Breast epithelium (tissue), 4 donors: ENCODE results near the gene GPHB5. TPM values are rescaled to one million over a fixed set of nuclear protein-coding genes. Genes with fewer than 3 reads are reported as not detected.
"Not testable (repeated sequence)": the region's sequence is repeated elsewhere in the genome, so short reads cannot be mapped to it uniquely, and the experiment has no call there.

Source experiments
- DNase-seq, 2 donors: peaks; one replicate each; pipeline ENCODE4 v3.0.0-alpha.2; 2019; ENCODE audit warnings: low spot score in 2 of 2
- H3K27ac ChIP-seq, 2 donors: fragments of 200-600 bp; sonication (generic) in 1 of 2; one replicate each; pipeline ENCODE4 v1.5.1; 2016 to 2019; ENCODE audit warnings: mild to moderate bottlenecking in 1 of 2
- H3K27me3 ChIP-seq, 2 donors: fragments of 200-600 bp; sonication (generic) in 1 of 2; one replicate each; pipeline versions ENCODE4 v1.5.1 to v1.6.0; 2017 to 2019; ENCODE audit warnings: control low read depth in 1 of 2, mild to moderate bottlenecking in 1 of 2
- H3K36me3 ChIP-seq: fragments of 200-600 bp; one replicate; pipeline ENCODE4 v1.5.1; 2019
- H3K4me1 ChIP-seq, 2 donors: fragments of 200-600 bp; sonication (generic); one replicate each; pipeline ENCODE4 v1.5.1; 2016 to 2019; ENCODE audit warnings: control low read depth in 1 of 2
- H3K4me3 ChIP-seq, 3 donors: fragments of 200-600 bp; sonication (generic); 1 replicate in 2 of 3; 2 replicates in 1 of 3; pipeline ENCODE4 v1.5.1; 2016 to 2019; ENCODE audit warnings: mild to moderate bottlenecking in 3 of 3, moderate library complexity in 2 of 3
- H3K9me3 ChIP-seq, 2 donors: fragments of 200-600 bp; sonication (generic) in 1 of 2; one replicate each; pipeline ENCODE4 v1.5.1; 2016 to 2019; ENCODE audit warnings: control low read depth in 1 of 2
- CTCF ChIP-seq, 3 donors: fragments of 450-650 bp; IDR thresholded peaks; one replicate each; pipeline ENCODE4 v1.5.1; 2016 to 2017; ENCODE audit warnings: antibody characterized with exemption in 3 of 3, mild to moderate bottlenecking in 3 of 3, moderate library complexity in 3 of 3
- POLR2A ChIP-seq: fragments of 450-650 bp; IDR thresholded peaks from one replicate; pipeline ENCODE4 v1.6.1; 2016; ENCODE audit warnings: antibody characterized with exemption, mild to moderate bottlenecking, moderate library complexity
- POLR2AphosphoS5 ChIP-seq, 3 donors: sonication (generic); formaldehyde crosslinking; IDR thresholded peaks; one replicate each; pipeline ENCODE4 v1.6.1; 2017; ENCODE audit warnings: antibody characterized with exemption in 3 of 3
- intact Hi-C: fragments of 100-400 bp; cut with DNase I; formaldehyde crosslinking; loops from one replicate; pipeline ENCODE4 v1.15.1; 2023; ENCODE audit warnings: low total_unique reads
- total RNA-seq, 3 donors: library from RNA; depleted of rRNA; stranded (reverse); fragments of >200 nt; gene quantifications; one replicate each; pipeline ENCODE4 v1.1.0, GENCODE V29; 2016

Gene GPHB5
- total RNA-seq, 3 donors from 2014 or later = not detected

GRCh38 chr14:63326840-63327239 lies 8.1 kb upstream of the GPHB5 start:
- H3K4me3 ChIP-seq = no peak overlapping the region
- DNase-seq = no peak
- H3K36me3 ChIP-seq = no peaks in the 10 kb centered on the region
- no peak overlapping the region for H3K27ac ChIP-seq
- TF ChIP-seq POLR2A (no peak), CTCF (IDR thresholded peaks at IDR 0.05) (no peak), POLR2AphosphoS5 (IDR thresholded peaks at IDR 0.05) (no peak)
- intact Hi-C loops = no loop called here
- H3K9me3 ChIP-seq = no peaks in the 10 kb centered on the region
- H3K4me1 ChIP-seq = no peaks in the 10 kb centered on the region
- no peaks in the 10 kb centered on the region for H3K27me3 ChIP-seq

GRCh38 chr14:63322897-63323573 lies 4.3 kb upstream of the GPHB5 start:
- no peak for DNase-seq
- no peak overlapping the region for H3K4me3 ChIP-seq
- no peak overlapping the region for H3K27ac ChIP-seq
- intact Hi-C loops = no loop called here
- H3K9me3 ChIP-seq = no peaks in the 10 kb centered on the region
- no peaks in the 10 kb centered on the region for H3K4me1 ChIP-seq
- H3K27me3 ChIP-seq = no peaks in the 10 kb centered on the region
- H3K36me3 ChIP-seq = no peaks in the 10 kb centered on the region
- TF ChIP-seq CTCF (IDR thresholded peaks at IDR 0.05) (no peak), POLR2AphosphoS5 (IDR thresholded peaks at IDR 0.05) (no peak), POLR2A (no peak)

GRCh38 chr14:63322472-63322871 lies 3.7 kb upstream of the GPHB5 start:
- TF ChIP-seq POLR2A (no peak), POLR2AphosphoS5 (IDR thresholded peaks at IDR 0.05) (no peak), CTCF (IDR thresholded peaks at IDR 0.05) (no peak)
- no peak for DNase-seq
- intact Hi-C loops = no loop called here
- Histone ChIP-seq H3K36me3 (no peaks in the 10 kb centered on the region), H3K27me3 (no peaks in the 10 kb centered on the region), H3K27ac (no peak overlapping the region), H3K9me3 (no peaks in the 10 kb centered on the region), H3K4me1 (no peaks in the 10 kb centered on the region), H3K4me3 (no peak overlapping the region)

- Histone ChIP-seq H3K4me1 (no peaks in the 10 kb centered on the region), H3K27ac (no peak overlapping the region), H3K36me3 (no peaks in the 10 kb centered on the region), H3K4me3 (no peak overlapping the region), H3K27me3 (no peaks in the 10 kb centered on the region), H3K9me3 (no peaks in the 10 kb centered on the region)
- DNase-seq = no peak
- intact Hi-C loops = no loop called here
- TF ChIP-seq POLR2AphosphoS5 (IDR thresholded peaks at IDR 0.05) (no peak), CTCF (IDR thresholded peaks at IDR 0.05) (no peak)
These were observed 9.9 kb downstream of the GPHB5 start for GRCh38 chr14:63308723-63309317.

- H3K36me3 ChIP-seq, H3K4me3 ChIP-seq, H3K27ac ChIP-seq, H3K4me1 ChIP-seq, intact Hi-C loops, DNase-seq, H3K9me3 ChIP-seq, H3K27me3 ChIP-seq: not testable (repeated sequence)
These were observed 14.3 kb downstream of the GPHB5 start for GRCh38 chr14:63304429-63304828.
